Activated naive CD8-positive, alpha-beta T cell treated with anti-CD3 and anti-CD28 coated beads, Interleukin-2, amount 10 ng/mL, durations not matched to agents 7 days and 5 days (primary cell): ENCODE results near the gene PDLIM4. TPM values are rescaled to one million over a fixed set of nuclear protein-coding genes. Genes with fewer than 3 reads are reported as not detected.
A peak's percentile ranks its signal among the peaks of the same experiment; 100 is the strongest.

Source experiments
- ATAC-seq: fragments of 150-1000 bp; cut with Tn5 transposase; one replicate; pipeline ENCODE4 v1.10.0; 2021; ENCODE audit warnings: low read depth, moderate library complexity
- POLR2A ChIA-PET: fragments of 350-600 bp; sonication (Branson Sonifier 250); formaldehyde crosslinking; loops from one replicate; lab custom pipeline; 2021; ENCODE audit warnings: antibody characterized with exemption; lab: Charles Lee
- DNase-seq: peaks from one replicate; pipeline ENCODE4 v3.0.0; 2021
- H3K27ac Mint-ChIP-seq: one replicate; pipeline ENCODE4 v1.8.0; 2022; ENCODE audit warnings: mild to moderate bottlenecking, mixed read lengths
- H3K27me3 Mint-ChIP-seq: one replicate; pipeline ENCODE4 v1.8.0; 2022; ENCODE audit warnings: mild to moderate bottlenecking, moderate library complexity, mixed read lengths
- H3K36me3 Mint-ChIP-seq: one replicate; pipeline ENCODE4 v1.8.0; 2021; ENCODE audit warnings: mild to moderate bottlenecking, mixed read lengths
- H3K4me1 Mint-ChIP-seq: one replicate; pipeline ENCODE4 v1.8.0; 2021; ENCODE audit warnings: mixed read lengths
- H3K4me3 Mint-ChIP-seq: one replicate; pipeline ENCODE4 v1.8.0; 2022; ENCODE audit warnings: mild to moderate bottlenecking, moderate library complexity, mixed read lengths
- H3K9me3 Mint-ChIP-seq: one replicate; pipeline ENCODE4 v1.8.0; 2021; ENCODE audit warnings: mixed read lengths
- total RNA-seq, 2 experiments: library from RNA; stranded (reverse); gene quantifications; one replicate each; pipeline ENCODE4 v1.2.3, GENCODE V29; 2021

PDLIM4 gene
- total RNA-seq, 2 experiments from 2014 or later = 0.64 TPM; not detected in 1

DNA sequence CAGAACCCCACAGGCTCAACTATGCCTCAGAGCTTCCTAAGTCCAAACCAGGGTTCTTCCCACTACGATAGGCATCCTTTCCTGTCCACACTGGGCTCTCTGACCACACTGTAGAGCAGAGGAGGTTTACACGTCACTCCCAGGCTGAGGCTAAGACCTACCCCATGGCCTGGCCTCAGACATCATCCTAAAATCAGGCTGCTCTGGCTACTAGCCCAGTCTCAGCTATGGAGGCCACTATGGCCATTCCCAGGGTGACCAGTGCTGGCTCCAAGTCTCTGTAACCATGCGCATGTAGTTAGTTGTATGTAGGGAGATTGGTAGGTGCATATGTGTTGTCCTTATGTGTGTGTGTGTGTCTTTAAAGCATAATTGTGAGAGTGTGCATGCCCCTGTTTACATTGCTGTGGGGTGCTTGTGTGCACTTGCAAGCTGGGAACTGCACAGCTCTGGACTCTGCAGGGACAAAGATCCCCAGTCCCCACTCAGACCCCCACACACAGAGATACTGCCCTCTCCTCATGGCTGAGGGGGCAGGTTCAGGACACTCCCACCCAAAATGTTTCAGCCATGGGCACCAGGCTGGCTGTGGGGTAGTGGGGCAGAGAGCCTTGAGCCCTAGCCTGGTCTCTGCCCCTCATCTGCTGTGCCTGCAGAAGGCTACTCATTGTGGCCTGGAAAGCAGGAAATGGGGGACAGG, 12.3 kb downstream of the PDLIM4 start:
- no peak for ATAC-seq
- POLR2A ChIA-PET = no interaction called here
- no peaks in the 10 kb centered on the region for H3K9me3 Mint-ChIP-seq
- peaks cover 7% of the 10 kb centered on the region for H3K27me3 Mint-ChIP-seq
- H3K4me1 Mint-ChIP-seq = peaks cover 11% of the 10 kb centered on the region
- no peak for DNase-seq
- no peak overlapping the region for H3K27ac Mint-ChIP-seq
- H3K4me3 Mint-ChIP-seq = no peak overlapping the region
- H3K36me3 Mint-ChIP-seq = no peaks in the 10 kb centered on the region

GRCh38 chr5:132270335-132270665, 12.8 kb downstream of the PDLIM4 start:
- H3K27me3 Mint-ChIP-seq = peaks cover 9% of the 10 kb centered on the region
- POLR2A ChIA-PET = no interaction called here
- H3K4me1 Mint-ChIP-seq = peaks cover 11% of the 10 kb centered on the region
- H3K9me3 Mint-ChIP-seq = no peaks in the 10 kb centered on the region
- H3K36me3 Mint-ChIP-seq = no peaks in the 10 kb centered on the region
- no peak overlapping the region for H3K4me3 Mint-ChIP-seq
- no peak overlapping the region for H3K27ac Mint-ChIP-seq
- DNase-seq (no peak), ATAC-seq (no peak)

- no peak overlapping the region for H3K4me3 Mint-ChIP-seq
- no peak overlapping the region for H3K27ac Mint-ChIP-seq
- peaks cover 9% of the 10 kb centered on the region for H3K27me3 Mint-ChIP-seq
- no peak for ATAC-seq
- POLR2A ChIA-PET = no interaction called here
- H3K9me3 Mint-ChIP-seq = no peaks in the 10 kb centered on the region
- H3K4me1 Mint-ChIP-seq = peaks cover 11% of the 10 kb centered on the region
- no peaks in the 10 kb centered on the region for H3K36me3 Mint-ChIP-seq
- no peak for DNase-seq
Observed at GRCh38 chr5:132270706-132271105, 13.2 kb downstream of the PDLIM4 start.

DNA sequence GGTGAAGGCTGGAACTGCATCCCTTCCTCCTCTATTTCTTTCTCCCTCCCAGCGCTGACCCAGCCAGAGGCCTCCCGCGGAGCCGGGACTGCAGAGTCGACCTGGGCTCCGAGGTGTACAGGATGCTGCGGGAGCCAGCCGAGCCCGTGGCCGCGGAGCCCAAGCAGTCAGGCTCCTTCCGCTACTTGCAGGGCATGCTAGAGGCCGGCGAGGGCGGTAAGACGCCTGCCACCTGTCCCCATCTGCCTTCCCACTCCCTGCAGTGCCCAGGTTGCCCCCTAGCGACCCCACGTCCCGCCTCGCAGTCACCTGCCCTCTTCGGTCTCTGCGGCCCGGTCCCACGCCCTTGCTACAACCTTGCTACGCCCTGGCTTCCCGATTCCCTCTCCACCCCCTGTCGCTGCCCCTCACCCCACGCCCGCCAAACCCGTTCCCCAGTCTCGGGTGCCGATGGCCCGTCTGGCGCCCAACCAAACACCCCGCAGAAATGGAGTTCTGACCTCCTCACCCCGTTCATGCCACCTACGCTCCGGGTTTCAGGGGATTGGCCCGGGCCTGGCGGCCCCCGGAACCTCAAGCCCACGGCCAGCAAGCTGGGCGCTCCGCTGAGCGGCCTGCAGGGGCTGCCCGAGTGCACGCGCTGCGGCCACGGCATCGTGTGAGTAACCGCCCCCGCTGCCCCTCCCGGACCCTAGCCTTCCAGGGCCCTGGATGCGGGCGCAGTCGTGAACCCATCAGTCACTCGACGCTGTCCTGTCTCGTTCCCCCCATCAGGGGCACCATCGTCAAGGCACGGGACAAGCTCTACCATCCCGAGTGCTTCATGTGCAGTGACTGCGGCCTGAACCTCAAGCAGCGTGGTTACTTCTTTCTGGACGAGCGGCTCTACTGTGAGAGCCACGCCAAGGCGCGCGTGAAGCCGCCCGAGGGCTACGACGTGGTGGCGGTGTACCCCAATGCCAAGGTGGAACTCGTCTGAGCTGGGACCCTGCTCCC, 14.1 kb downstream of the PDLIM4 start:
- DNase-seq (no peak), ATAC-seq (peak; percentile 55)
- H3K36me3 Mint-ChIP-seq = no peaks in the 10 kb centered on the region
- H3K9me3 Mint-ChIP-seq = no peaks in the 10 kb centered on the region
- H3K27me3 Mint-ChIP-seq = peaks cover 11% of the 10 kb centered on the region
- H3K4me1 Mint-ChIP-seq = peaks cover 11% of the 10 kb centered on the region
- POLR2A ChIA-PET = interaction anchor here (1.0 kb wide), 1 partner anchor 9 kb away, joined by 4 read pairs; no protein-coding TSS in a partner anchor
- H3K27ac Mint-ChIP-seq = peak overlapping the region; percentile 42
- H3K4me3 Mint-ChIP-seq = peak overlapping the region; percentile 53

GRCh38 chr5:132272311-132273210, 15.1 kb downstream of the PDLIM4 start:
- Mint-ChIP-seq H3K27me3 (peaks cover 11% of the 10 kb centered on the region), H3K36me3 (no peaks in the 10 kb centered on the region), H3K27ac (no peak overlapping the region), H3K4me3 (no peak overlapping the region), H3K4me1 (peaks cover 9% of the 10 kb centered on the region), H3K9me3 (no peaks in the 10 kb centered on the region)
- POLR2A ChIA-PET = interaction anchor here (1.0 kb wide), 1 partner anchor 8 kb away, joined by 4 read pairs; no protein-coding TSS in a partner anchor
- ATAC-seq = no peak
- DNase-seq = peak; percentile 76

GRCh38 chr5:132273631-132274030, 16.1 kb downstream of the PDLIM4 start:
- H3K36me3 Mint-ChIP-seq = no peaks in the 10 kb centered on the region
- no peak for ATAC-seq
- H3K9me3 Mint-ChIP-seq = no peaks in the 10 kb centered on the region
- no peak overlapping the region for H3K27ac Mint-ChIP-seq
- H3K4me1 Mint-ChIP-seq = peaks cover 9% of the 10 kb centered on the region
- DNase-seq = no peak
- H3K4me3 Mint-ChIP-seq = no peak overlapping the region
- POLR2A ChIA-PET = no interaction called here
- H3K27me3 Mint-ChIP-seq = peaks cover 11% of the 10 kb centered on the region

DNA sequence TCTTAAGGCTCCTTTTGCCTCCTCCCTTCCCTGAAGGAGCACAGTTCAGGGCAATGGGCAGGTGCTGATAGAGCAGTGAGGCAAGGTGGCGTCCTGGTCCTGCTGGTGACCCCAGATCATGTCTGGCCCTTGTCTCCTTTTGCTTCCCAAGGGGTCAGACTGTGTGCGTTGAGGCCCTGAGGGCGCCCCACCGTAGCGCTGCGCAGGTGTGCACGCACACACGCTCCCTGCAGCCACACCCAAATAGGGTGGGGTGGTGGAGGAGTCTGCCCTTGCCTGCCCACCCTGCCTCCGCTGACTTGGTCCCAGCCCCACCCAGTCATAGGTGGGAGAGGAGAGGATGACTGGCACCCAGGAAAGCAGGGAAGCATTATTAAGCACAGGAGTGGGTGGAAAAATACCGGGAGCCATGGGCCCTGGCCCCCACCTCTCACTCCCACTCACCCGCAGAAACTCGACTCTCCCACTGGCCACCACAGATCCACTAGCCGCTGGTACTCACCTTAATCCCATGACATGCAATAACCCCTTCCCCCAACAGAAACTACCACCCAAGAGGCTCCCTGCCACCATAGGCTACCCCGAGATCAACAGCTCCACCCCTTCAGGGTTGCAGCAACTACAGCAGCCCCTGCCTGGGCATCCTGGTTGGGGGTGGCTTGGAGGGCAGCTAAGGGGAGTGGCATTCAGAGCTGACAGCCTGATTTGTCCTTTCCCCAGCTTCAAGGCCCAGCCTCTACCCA, 16.7 kb downstream of the PDLIM4 start:
- peaks cover 9% of the 10 kb centered on the region for H3K4me1 Mint-ChIP-seq
- no peak for ATAC-seq
- H3K9me3 Mint-ChIP-seq = no peaks in the 10 kb centered on the region
- DNase-seq = no peak
- POLR2A ChIA-PET = no interaction called here
- no peaks in the 10 kb centered on the region for H3K36me3 Mint-ChIP-seq
- no peak overlapping the region for H3K27ac Mint-ChIP-seq
- no peak overlapping the region for H3K4me3 Mint-ChIP-seq
- peaks cover 11% of the 10 kb centered on the region for H3K27me3 Mint-ChIP-seq

DNA sequence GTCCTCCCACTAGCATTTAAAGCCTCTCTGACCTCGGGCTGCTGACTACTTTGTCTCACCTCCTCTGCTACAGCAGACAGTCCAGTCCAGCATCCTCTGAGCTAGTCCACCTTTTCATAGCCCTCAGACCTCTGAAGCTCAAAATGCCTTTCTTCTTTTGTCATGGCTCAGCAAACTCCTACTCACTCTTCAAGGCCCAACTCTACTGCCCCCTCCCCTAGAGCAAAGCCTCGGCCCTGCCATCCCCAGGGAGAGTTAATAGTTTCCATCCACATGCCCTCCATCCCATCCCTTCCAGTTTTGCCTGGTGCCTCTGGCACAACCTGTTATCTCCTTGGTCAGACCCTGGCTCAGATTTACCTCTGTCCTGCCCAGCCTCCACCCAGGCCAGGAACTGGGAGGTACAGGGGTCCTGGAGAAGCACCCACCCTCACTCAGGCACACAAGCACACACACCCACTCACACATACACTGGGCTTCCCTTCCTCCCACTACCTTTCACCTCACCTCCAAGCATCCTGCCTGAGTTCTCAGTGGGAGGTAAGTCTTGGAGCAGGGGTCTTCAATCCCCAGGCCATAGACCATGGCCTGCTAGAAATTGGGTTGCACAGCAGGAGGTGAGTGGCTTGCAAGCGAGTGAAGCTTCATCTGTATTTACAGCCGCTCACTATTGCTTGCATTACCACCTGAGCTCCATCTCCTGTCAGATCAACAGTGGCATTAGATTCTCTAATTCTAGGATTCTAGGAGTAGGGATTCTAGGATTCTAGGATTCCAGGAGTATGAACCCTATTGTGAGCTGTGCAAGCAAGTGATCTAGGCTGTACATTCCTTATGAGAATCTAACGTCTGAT, 18.1 kb downstream of the PDLIM4 start:
- Mint-ChIP-seq H3K9me3 (no peaks in the 10 kb centered on the region), H3K4me1 (peaks cover 9% of the 10 kb centered on the region), H3K4me3 (no peak overlapping the region), H3K27me3 (peaks cover 13% of the 10 kb centered on the region), H3K27ac (no peak overlapping the region), H3K36me3 (no peaks in the 10 kb centered on the region)
- no peak for ATAC-seq
- POLR2A ChIA-PET = no interaction called here
- no peak for DNase-seq

GRCh38 chr5:132277256-132277655, 19.8 kb downstream of the PDLIM4 start:
- H3K36me3 Mint-ChIP-seq = no peaks in the 10 kb centered on the region
- ATAC-seq = no peak
- H3K9me3 Mint-ChIP-seq = no peaks in the 10 kb centered on the region
- H3K4me1 Mint-ChIP-seq = peaks cover 4% of the 10 kb centered on the region
- H3K27me3 Mint-ChIP-seq = peaks cover 16% of the 10 kb centered on the region
- DNase-seq = no peak
- POLR2A ChIA-PET = no interaction called here
- H3K27ac Mint-ChIP-seq = no peak overlapping the region
- H3K4me3 Mint-ChIP-seq = no peak overlapping the region

DNA sequence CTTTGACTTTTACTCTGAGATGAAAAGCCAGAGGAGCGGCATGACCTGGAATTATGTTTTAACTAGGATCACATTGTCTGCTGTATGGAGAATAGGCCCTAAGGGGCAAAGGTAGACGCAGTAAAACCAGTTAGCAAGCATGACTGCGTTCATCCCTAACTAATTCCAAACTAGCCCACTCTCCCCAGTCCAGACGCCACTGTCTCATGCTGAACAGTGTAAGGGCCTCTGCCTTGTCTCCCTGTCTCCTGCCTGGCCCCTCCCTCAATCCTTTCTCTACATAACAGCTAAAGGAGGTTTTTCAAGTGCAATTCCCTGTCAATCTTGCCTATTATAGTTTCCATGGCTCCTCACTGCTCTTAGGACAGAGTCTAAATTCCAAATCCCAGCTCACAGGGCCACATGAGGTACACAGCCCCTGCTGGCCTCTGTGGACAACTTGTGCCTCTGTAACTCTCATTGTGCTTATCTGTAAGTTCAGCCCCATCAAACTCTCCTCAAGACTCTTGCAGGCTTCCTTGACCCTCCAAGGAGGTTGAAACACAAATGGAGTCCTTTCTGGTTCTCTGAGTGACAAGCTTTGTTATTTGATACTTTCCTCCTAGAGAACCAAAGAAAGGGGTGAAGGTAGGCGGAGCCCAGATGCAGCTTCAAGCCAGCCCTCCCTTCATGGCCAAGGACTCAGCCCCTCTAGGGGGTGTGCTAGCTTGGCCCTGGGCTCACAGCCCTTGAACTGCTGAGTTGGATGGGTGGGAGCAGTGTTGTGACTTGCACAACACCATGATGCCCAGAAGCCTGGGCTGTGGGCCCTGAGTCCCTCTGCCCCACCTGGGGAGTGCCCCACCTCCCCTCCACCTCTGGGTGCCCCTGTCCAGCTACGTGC, 20.7 kb downstream of the PDLIM4 start:
- Mint-ChIP-seq H3K27ac (no peak overlapping the region), H3K9me3 (no peaks in the 10 kb centered on the region), H3K4me3 (no peak overlapping the region), H3K4me1 (no peaks in the 10 kb centered on the region), H3K27me3 (peaks cover 11% of the 10 kb centered on the region), H3K36me3 (no peaks in the 10 kb centered on the region)
- ATAC-seq = no peak
- DNase-seq = no peak
- POLR2A ChIA-PET = no interaction called here

DNA sequence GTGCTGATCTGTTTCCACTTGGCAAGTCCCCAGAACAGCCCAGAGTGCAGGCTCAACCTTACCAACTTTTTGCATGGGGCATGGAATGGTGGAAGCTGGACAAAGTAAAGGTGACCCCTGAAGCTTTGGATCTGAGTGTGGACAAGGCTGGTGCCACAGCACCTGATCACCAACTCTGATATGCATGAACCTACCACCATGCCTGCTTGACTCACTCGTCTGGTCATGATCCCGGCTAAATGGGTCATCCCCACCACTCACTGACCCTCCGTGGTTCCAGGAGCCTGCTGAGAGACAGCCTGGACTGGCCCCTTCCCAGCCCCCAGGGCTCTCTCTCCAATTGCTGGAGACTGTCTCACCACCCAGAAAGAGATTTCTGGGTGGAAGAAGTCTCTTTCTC, 22.3 kb downstream of the PDLIM4 start:
- POLR2A ChIA-PET = no interaction called here

More for the DNA sequence above, 22.3 kb downstream of the PDLIM4 start:
- H3K27me3 Mint-ChIP-seq = peaks cover 9% of the 10 kb centered on the region
- DNase-seq (no peak), ATAC-seq (no peak)
- no peak overlapping the region for H3K4me3 Mint-ChIP-seq
- H3K36me3 Mint-ChIP-seq = no peaks in the 10 kb centered on the region
- no peaks in the 10 kb centered on the region for H3K4me1 Mint-ChIP-seq
- H3K27ac Mint-ChIP-seq = no peak overlapping the region
- H3K9me3 Mint-ChIP-seq = no peaks in the 10 kb centered on the region
